ENCODE data around the gene MAP2K2.

Gene MAP2K2

GRCh38 chr19:4042731-4043082, 81.2 kb downstream of the MAP2K2 start:
- DNase-seq: no peak

- no peak for DNase-seq
Measured at GRCh38 chr19:4042064-4042730, 81.7 kb downstream of the MAP2K2 start.

All from DMS79 treated with DMSO at 0.1 percent for 48 hours (cell line).